GM19351 (cell line): ENCODE results near the gene SEPTIN10.
"Not testable (repeated sequence)": the region's sequence is repeated elsewhere in the genome, so short reads cannot be mapped to it uniquely, and the experiment has no call there.

Source experiments
- ATAC-seq: cut with Tn5 transposase; IDR thresholded peaks from one replicate; pipeline ENCODE4 v1.9.1; 2021; ENCODE audit warnings: mild to moderate bottlenecking, moderate library complexity; ENCODE audit not compliant: unreplicated experiment

SEPTIN10 gene

GRCh38 chr2:109613922-109614714, at the start of gene SEPTIN10, which contains the start of gene SOWAHC:
Gene SEPTIN10 (minus strand): TSS chr2:109613966. CDS start chr2:109613827, 139 bp downstream.
Gene SOWAHC (plus strand): TSS chr2:109614364. CDS start chr2:109614490, 126 bp downstream.
- ATAC-seq, result peak; percentile 81

GRCh38 chr2:109662889-109663288, 49.1 kb upstream of the SEPTIN10 start:
- ATAC-seq, result no peak

DNA sequence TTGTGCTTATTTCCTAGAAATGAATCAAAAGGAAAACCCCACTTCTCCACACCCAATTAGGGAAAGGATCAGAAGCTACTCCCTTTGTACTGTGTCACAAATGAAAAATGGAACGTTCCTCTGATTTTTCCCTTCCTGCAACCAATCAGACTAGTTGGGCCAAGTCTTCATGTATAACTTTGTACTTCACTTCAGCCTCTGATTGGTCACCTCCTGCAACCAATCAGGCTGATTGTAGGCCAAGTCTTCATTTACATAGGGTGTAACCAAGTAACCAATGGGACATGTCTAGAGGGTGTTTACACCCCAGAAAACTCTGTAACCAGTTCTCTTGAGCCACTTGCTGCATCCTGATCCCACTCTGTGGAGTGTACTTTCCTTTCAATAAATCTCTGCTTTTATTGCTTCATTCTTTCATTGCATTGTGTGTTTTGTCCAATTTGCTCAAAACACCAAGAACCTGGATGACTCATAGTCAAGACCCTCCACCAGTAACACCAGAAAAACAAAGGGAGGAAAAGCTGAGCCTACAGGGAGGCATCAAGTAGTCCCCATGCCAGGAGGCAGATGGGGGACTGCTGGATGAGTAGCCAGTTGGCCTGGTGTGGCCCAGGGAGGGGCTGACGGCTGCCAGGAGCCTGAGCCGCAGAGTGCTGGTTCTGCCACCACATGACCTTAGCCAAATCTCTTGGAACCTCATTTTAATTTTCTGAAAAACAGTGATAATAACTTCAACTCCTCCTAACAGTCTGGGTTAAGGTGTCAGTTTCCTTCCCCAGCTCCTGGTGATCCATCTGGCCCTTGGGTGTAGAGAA, 46.5 kb upstream of the SEPTIN10 start:
- no peak for ATAC-seq

DNA sequence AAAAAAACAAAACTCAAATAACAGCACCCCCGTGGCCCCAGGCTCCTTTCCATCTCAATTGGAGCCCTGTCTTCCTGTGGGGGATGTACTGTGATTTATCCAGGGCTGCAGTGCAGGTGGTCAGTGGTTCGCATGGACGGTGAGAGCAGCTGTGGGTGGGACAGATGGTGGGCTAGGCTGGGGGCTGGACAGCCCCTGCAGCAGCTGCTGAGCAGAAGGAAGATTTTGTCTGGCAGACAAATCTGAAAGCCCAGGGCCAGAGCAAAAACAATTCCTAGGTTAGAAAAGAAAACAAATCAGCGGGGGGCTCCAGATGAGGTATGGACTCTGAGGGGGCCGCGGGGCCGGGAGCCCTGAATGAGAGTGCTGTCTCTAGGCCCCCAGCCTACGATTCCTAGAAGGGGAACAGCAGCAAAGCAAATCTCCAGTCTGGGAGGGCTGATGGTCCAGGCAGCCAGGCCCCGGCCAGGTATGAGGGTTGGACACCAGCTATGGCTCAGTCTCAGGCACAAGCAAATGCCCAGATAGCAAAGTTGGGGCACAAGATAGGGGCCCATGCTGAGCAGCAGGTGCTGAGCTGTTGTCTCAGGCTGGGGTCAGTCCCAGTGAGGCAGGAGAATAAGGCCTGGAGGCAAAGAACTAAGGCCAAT, 45.8 kb upstream of the SEPTIN10 start:
- no peak for ATAC-seq

- no peak for ATAC-seq
Measured at GRCh38 chr2:109655287-109655686, 41.5 kb upstream of the SEPTIN10 start.

- ATAC-seq, result no peak
Measured at GRCh38 chr2:109654326-109655050, 40.7 kb upstream of the SEPTIN10 start.

DNA sequence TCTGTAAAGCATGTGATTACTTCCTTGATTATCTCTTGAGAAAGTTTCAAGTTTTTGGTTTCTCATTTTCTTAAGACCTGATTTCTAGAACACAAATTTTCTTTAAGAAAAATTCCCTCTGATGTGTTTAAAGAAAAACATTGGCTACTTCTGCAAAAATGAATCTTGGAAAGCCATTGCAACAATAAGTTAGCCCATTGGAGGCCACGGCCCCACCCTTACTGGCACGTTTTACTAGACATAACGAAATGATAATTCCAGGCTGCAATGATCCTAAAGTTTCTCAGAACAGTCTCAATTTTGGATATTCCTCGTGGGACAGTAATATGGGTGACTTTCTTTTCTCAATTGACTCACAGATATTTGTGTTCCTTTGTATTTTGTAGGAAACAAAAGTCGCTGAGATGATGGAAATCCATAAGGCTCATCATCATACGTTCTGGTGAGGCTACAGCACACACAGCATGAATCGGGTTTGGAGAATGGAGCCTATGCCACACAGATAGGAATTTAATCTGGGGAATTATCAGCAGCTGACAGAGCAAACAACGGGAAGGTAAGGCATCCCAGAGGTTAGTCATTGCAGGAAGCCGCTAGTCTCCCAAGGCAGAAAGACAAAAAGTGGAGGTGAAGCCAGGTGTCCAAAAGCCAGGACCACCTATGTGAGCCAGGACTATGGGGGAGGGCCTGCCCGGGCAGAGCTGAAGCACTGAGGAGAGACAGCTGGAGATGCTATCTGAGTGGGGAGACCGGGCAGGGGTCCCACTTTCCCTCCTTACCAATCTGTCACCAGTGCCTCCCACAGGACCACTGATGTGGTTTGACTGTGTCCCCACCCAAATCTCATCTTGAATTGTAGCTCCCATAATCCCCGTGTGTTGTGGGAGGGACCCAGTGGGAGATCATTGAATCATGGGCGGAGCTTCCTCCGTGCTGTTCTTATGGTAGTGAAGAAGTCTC, 36.2 kb upstream of the SEPTIN10 start:
- ATAC-seq, result no peak

GRCh38 chr2:109648041-109648527, 34.3 kb upstream of the SEPTIN10 start:
- ATAC-seq, result no peak

- no peak for ATAC-seq
Measured at GRCh38 chr2:109647636-109648035, 33.9 kb upstream of the SEPTIN10 start.

DNA sequence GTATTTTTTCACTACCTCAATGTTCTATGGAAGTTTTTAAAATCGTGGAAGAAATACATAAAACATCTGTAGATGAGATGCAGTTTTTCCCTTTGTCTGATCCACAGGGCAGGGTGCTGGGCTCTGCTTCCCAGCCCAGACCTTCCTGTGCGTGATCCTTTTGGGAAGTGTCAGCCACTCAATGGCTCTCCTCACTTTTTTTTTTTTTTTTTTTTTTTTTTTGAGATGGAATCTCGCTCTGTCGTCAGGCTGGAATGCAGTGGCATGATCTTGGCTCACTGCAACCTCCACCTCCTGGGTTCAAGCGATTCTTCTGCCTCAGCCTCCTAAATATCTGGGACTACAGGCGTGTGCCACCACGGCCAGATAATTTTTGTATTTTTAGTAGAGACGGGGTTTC, 33.2 kb upstream of the SEPTIN10 start:
- no peak for ATAC-seq

- no peak for ATAC-seq
Measured at GRCh38 chr2:109645412-109646184, 31.8 kb upstream of the SEPTIN10 start.

DNA sequence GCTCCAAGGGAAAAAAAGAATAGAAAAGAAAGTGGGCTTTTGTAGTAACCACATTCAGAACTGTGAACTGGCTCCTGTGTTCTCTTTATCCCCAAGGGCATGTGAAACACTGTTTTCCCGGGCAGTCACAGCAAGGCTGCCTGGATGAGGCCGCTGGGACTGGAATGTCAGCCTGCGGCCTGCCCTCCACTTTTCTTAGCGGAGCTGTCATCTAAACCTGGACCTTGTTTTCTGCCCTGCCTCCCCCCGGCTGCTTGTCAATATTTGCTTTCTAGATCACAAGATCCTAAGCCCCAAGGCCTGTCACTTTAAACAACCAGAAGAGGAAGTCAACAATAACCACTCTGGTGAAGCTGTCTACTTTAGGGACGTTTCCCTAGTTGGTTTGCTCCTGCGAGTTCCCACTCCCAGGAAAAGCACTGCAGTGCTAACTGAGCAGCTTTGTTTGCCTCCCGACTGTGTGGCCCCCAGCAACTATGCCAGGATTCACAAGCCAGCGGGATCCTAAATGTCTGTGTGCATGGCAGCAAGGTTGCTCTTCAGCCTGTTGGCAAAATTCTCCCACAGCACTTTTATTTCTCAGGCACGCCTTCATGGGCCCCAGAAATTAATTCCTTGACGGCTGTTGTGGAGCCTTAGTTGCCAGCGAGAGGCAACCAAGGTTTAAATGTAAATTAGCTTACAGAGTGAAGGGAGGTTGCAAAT, 31.0 kb upstream of the SEPTIN10 start:
- no peak for ATAC-seq

- ATAC-seq, result not testable (repeated sequence)
Measured at GRCh38 chr2:109640000-109640399, 26.2 kb upstream of the SEPTIN10 start.

DNA sequence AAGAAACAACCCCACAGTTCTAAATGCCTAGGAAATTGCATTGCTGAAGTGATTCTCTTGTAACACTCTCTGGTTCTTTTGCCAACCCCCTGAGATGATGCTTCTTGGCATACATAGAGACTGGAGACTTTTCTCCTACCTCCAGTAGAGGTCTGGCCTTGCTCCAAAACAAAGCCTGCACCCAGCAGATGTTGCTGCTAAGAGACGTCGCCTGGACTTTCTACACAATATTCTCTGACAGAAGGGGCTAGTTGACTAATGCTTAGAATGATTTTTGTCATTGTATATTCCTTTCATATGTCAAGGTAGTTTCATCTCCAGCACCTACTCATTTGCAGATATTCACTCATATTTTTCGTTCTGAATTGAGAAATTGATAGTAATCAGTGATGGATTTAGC, 25.0 kb upstream of the SEPTIN10 start:
- peak; percentile 45 for ATAC-seq

GRCh38 chr2:109637749-109638570, 24.2 kb upstream of the SEPTIN10 start:
- peak; percentile 85 for ATAC-seq

- ATAC-seq, result no peak
Measured at GRCh38 chr2:109636317-109636716, 22.6 kb upstream of the SEPTIN10 start.
